RWPE2 (cell line): Measurements from ENCODE around the gene TMEM63C.

ENCODE experiments used
- ATAC-seq: fragments of 200-7000 bp; cut with Tn5 transposase; 3 replicates; pipeline ENCODE4 v1.9.1; 2021; ENCODE audit warnings: low read depth
- DNase-seq: peaks from one replicate; pipeline ENCODE4 v3.0.0-alpha.2; 2020; ENCODE audit warnings: low spot score
- H3K27ac ChIP-seq: fragments of 450-650 bp; 2 replicates; pipeline ENCODE4 v1.5.1; 2017; ENCODE audit warnings: mild to moderate bottlenecking; ENCODE audit not compliant: poor library complexity, severe bottlenecking
- H3K27me3 ChIP-seq: fragments of 250-450 bp; sonication (Bioruptor Pico); 2 replicates; pipeline ENCODE4 v1.5.1; 2021; ENCODE audit warnings: mild to moderate bottlenecking, moderate library complexity; ENCODE audit not compliant: insufficient read depth, poor library complexity, severe bottlenecking
- H3K36me3 ChIP-seq: fragments of 250-450 bp; sonication (Bioruptor Pico); 2 replicates; pipeline ENCODE4 v1.5.1; 2020; ENCODE audit warnings: low read depth, mild to moderate bottlenecking, moderate library complexity
- H3K4me1 ChIP-seq: fragments of 250-450 bp; sonication (Bioruptor Pico); 2 replicates; pipeline ENCODE4 v1.5.1; 2021; ENCODE audit warnings: mild to moderate bottlenecking, moderate library complexity; ENCODE audit not compliant: insufficient read depth, poor library complexity, severe bottlenecking
- H3K4me3 ChIP-seq: fragments of 250-450 bp; sonication (Bioruptor Pico); 2 replicates; pipeline ENCODE4 v1.5.1; 2021; ENCODE audit warnings: mild to moderate bottlenecking, moderate library complexity; ENCODE audit not compliant: severe bottlenecking
- H3K9me3 ChIP-seq: fragments of 250-450 bp; sonication (Bioruptor Pico); 2 replicates; pipeline ENCODE4 v1.5.1; 2021; ENCODE audit warnings: mild to moderate bottlenecking, moderate library complexity; ENCODE audit not compliant: severe bottlenecking
- TF ChIP-seq, protein P1 (sequence below): fragments of 450-650 bp; IDR thresholded peaks from one replicate; pipeline ENCODE4 v1.5.1; 2017; ENCODE audit warnings: mild to moderate bottlenecking, moderate library complexity; ENCODE audit not compliant: poor library complexity, severe bottlenecking

TMEM63C gene

GRCh38 chr14:77186911-77187648 is 5.5 kb downstream of the TMEM63C start:
- Histone ChIP-seq H3K9me3 (no peaks in the 10 kb centered on the region), H3K4me1 (peaks cover 9% of the 10 kb centered on the region), H3K27ac (no peak overlapping the region), H3K4me3 (no peak overlapping the region), H3K36me3 (no peaks in the 10 kb centered on the region), H3K27me3 (no peaks in the 10 kb centered on the region)
- DNase-seq (no peak), ATAC-seq (peak; percentile 77)
- TF ChIP-seq, protein P1, sequence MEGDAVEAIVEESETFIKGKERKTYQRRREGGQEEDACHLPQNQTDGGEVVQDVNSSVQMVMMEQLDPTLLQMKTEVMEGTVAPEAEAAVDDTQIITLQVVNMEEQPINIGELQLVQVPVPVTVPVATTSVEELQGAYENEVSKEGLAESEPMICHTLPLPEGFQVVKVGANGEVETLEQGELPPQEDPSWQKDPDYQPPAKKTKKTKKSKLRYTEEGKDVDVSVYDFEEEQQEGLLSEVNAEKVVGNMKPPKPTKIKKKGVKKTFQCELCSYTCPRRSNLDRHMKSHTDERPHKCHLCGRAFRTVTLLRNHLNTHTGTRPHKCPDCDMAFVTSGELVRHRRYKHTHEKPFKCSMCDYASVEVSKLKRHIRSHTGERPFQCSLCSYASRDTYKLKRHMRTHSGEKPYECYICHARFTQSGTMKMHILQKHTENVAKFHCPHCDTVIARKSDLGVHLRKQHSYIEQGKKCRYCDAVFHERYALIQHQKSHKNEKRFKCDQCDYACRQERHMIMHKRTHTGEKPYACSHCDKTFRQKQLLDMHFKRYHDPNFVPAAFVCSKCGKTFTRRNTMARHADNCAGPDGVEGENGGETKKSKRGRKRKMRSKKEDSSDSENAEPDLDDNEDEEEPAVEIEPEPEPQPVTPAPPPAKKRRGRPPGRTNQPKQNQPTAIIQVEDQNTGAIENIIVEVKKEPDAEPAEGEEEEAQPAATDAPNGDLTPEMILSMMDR: no peak

- H3K36me3 ChIP-seq: no peaks in the 10 kb centered on the region
- H3K4me3 ChIP-seq: no peak overlapping the region
- peaks cover 9% of the 10 kb centered on the region for H3K4me1 ChIP-seq
- TF ChIP-seq, protein P1: no peak
- no peaks in the 10 kb centered on the region for H3K27me3 ChIP-seq
- H3K27ac ChIP-seq: no peak overlapping the region
- DNase-seq (no peak), ATAC-seq (no peak)
- H3K9me3 ChIP-seq: no peaks in the 10 kb centered on the region
Measured at GRCh38 chr14:77187649-77188012, 6.0 kb downstream of the TMEM63C start.

DNA sequence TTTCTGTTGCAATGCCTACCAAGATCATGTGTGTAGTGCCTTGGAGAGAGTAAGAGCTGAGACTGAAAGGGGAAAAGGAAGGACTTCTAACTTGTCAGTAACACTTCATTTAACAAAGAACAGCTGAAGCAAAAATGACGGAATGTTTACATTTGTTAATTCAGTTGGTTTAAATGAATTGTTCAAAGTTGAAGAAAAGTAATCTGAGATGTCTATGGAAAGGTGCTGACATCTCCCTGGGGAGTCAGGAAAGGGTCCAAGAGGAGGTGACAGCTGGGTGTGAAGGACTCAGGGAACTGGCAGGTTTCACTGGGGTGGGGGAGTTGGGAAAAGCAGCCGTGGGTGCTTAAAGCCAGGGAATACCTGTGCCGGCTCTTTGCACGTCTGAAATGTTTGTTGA is 7.9 kb downstream of the TMEM63C start:
- no peak for ATAC-seq
- Histone ChIP-seq H3K27ac (no peak overlapping the region), H3K4me1 (peaks cover 8% of the 10 kb centered on the region), H3K4me3 (no peak overlapping the region), H3K27me3 (no peaks in the 10 kb centered on the region), H3K9me3 (no peaks in the 10 kb centered on the region), H3K36me3 (no peaks in the 10 kb centered on the region)
- TF ChIP-seq, protein P1: no peak
- DNase-seq: no peak

DNA sequence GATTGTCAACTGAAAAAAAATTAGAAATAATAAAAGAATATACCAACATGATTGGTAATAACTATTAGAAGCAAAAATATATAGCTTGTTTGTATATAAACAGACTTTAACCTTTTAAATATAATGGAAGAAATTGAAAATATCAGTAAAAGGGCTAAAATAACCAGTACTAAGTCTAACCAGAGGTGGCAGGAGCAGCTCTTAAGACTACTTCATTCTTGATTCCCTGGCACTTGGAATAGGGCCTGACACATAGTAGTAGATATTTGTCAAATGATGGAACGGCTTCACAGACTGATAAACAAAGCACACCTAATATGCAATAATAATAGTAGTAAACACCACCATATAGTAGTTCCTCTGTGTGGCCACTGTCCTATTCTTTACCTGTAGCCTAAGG is 9.4 kb downstream of the TMEM63C start:
- H3K36me3 ChIP-seq: no peaks in the 10 kb centered on the region
- H3K27ac ChIP-seq: no peak overlapping the region
- no peak overlapping the region for H3K4me3 ChIP-seq
- DNase-seq (no peak), ATAC-seq (no peak)
- H3K9me3 ChIP-seq: no peaks in the 10 kb centered on the region
- TF ChIP-seq, protein P1: peak; percentile 15
- H3K4me1 ChIP-seq: no peaks in the 10 kb centered on the region
- H3K27me3 ChIP-seq: no peaks in the 10 kb centered on the region

DNA sequence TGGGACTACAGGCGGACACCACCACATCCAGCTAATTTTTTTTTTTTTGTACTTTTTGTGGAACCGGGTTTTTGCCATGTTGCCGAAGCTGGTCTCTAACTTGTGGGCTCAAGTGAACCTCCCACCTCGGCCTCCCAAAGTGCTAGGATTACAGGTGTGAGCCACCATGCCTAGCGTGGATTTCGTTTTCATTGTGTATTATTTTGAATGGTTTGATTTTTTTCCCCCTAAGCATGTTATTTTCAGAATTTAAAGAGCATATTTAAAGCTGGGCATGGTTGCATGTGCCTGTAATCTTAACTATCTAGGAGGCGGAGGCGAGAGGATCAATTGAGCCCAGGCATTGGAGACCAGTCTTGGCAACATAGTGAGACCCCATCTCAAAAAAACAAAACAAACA is 13.1 kb downstream of the TMEM63C start:
- Histone ChIP-seq H3K4me3 (no peak overlapping the region), H3K9me3 (no peaks in the 10 kb centered on the region), H3K27me3 (no peaks in the 10 kb centered on the region), H3K27ac (no peak overlapping the region), H3K4me1 (no peaks in the 10 kb centered on the region), H3K36me3 (no peaks in the 10 kb centered on the region)
- ATAC-seq: no peak
- TF ChIP-seq, protein P1: no peak
- no peak for DNase-seq
